Measurements from ENCODE around the gene PLIN5.

Gene PLIN5

GRCh38 chr19:4580961-4581665 is 46.1 kb upstream of the PLIN5 start:
- CTCF ChIA-PET: interaction anchor here (1.5 to 3.0 kb wide), 3 partner anchors 12 to 52 kb away, joined by 4 to 20 read pairs (median 12); no protein-coding TSS in a partner anchor
- POLR2A ChIA-PET: no interaction called here
- TF ChIP-seq CTCF (IDR thresholded peaks at IDR 0.05; ENCODE audit: control extremely low read depth, extremely low read depth, low read depth, missing control alignments): no peak
- no peak for DNase-seq (ENCODE audit: extremely low spot score)

DNA sequence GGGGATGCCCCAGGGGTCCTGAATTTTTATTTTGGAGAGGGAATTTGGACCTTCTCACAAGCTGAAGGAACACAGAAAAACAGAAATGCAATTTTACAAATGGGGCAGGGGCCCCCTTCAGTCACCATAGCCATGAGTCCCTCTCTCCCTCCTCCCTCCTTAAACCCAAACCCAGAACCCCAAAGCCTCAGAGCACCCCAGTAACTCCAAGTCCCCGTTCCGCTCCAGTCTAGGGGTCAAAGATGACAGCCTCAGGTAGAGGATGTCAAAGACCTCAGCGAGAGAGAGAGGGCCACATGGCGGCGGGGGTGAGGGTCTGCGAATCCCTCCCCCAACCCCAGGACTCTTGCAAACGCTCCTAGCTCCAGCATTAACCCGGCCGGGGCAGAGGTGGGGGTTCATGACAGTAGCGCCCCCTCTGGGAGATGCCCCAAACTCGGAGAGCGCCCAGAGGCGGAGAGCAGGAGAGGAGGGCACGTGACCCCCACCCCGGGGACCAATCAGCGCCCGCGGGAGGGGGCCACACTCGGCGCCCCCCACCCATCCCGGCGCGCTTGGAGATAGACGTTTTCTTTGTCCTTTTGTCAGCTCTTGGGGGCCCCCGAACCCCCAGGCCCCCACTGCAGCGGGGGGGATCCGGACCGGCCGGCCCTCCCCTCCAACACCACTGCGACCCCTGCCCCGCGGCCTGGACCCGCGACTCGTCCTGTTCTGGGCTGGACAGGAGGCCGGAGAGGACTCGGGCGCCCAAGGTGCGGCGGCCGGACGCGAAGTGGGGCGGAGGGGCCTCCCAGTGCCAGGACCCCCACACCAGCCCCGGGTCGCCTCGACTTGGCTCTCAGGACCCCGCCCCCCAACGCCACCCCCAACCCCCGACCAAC is 45.2 kb upstream of the PLIN5 start:
- DNase-seq (ENCODE audit: extremely low spot score): no peak
- no peak for TF ChIP-seq CTCF (IDR thresholded peaks at IDR 0.05; ENCODE audit: control extremely low read depth, extremely low read depth, low read depth, missing control alignments)
- POLR2A ChIA-PET: no interaction called here
- CTCF ChIA-PET: interaction anchor here (1.0 to 5.0 kb wide), 5 partner anchors 9 to 57 kb away, joined by 3 to 46 read pairs (median 12); no protein-coding TSS in a partner anchor

GRCh38 chr19:4579389-4579788 is 44.4 kb upstream of the PLIN5 start:
- no peak for DNase-seq (ENCODE audit: extremely low spot score)
- no peak for TF ChIP-seq CTCF (IDR thresholded peaks at IDR 0.05; ENCODE audit: control extremely low read depth, extremely low read depth, low read depth, missing control alignments)
- ChIA-PET POLR2A (interaction anchor here (0.6 kb wide), 1 partner anchor 95 kb away, joined by 3 read pairs; no protein-coding TSS in a partner anchor), CTCF (interaction anchor here (1.0 to 5.0 kb wide), 5 partner anchors 10 to 58 kb away, joined by 3 to 46 read pairs (median 12); no protein-coding TSS in a partner anchor)

- no peak for TF ChIP-seq CTCF (IDR thresholded peaks at IDR 0.05; ENCODE audit: control extremely low read depth, extremely low read depth, low read depth, missing control alignments)
- POLR2A ChIA-PET: interaction anchor here (0.6 kb wide), 1 partner anchor 95 kb away, joined by 3 read pairs; no protein-coding TSS in a partner anchor
- no peak for DNase-seq (ENCODE audit: extremely low spot score)
- CTCF ChIA-PET: interaction anchor here (1.0 to 5.0 kb wide), 4 partner anchors 9 to 58 kb away, joined by 3 to 46 read pairs (median 16); no protein-coding TSS in a partner anchor
Measured at GRCh38 chr19:4578552-4579248, 43.7 kb upstream of the PLIN5 start.

DNA sequence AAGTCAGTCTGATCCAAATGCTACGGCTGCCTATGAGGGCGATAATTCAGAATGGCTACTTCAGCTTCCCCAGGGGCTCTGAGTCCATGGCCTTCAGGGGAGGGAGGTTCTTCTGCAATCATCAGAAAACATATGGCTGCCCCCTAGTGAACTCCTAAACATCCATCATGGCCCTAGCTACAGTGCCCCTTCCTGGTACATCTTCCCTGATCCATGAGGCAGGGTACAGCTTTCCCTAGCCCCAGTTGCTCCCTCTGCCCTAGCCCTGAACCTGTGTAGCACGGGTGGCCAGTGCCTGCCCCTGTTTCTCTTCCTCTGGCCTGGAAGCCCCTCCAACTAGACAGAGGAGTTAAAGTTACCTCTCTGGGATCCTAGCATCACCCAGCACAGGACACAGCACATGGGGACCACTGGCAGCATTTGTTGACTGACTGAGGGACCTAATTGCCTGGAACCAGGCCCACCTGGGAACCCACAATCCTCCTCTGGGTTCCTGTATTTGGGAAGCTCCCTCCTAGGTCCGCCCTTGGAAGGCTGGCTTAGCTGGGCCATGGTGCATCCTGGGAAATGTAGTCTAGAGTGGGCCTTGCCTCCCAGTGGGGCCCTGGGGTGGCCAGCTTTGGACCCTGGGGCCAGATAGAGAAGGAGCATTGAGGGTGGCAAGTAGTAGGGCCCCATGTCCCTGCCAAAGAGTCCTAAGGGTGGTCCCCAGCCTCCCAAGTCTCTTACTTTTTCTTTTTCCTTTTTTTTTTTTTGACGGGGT is 42.2 kb upstream of the PLIN5 start:
- DNase-seq (ENCODE audit: extremely low spot score): no peak
- no peak for TF ChIP-seq CTCF (IDR thresholded peaks at IDR 0.05; ENCODE audit: control extremely low read depth, extremely low read depth, low read depth, missing control alignments)
- ChIA-PET CTCF (interaction anchor here (0.6 to 5.0 kb wide), 15 partner anchors 9 to 214 kb away, joined by 3 to 46 read pairs (median 6); partner anchors contain the start of gene FEM1A), POLR2A (interaction anchor here (0.5 kb wide), 1 partner anchor 1639 kb away, joined by 4 read pairs; no protein-coding TSS in a partner anchor)

All from GM10248 (cell line).